HepG2 (cell line): ENCODE measurements around the gene SKIDA1. TPM values are rescaled to one million over a fixed set of nuclear protein-coding genes. Genes with fewer than 3 reads are reported as not detected.

Experiments used
- GABPB1 ChIP-seq: IDR thresholded peaks from 2 replicates; pipeline ENCODE4 v1.6.1; 2016; ENCODE audit warnings: mild to moderate bottlenecking, missing genetic modification reagents, moderate library complexity, missing compliant biosample characterization
- JUN ChIP-seq: sonication (generic); formaldehyde crosslinking; IDR thresholded peaks from 2 replicates; pipeline ENCODE4 v1.4.0; 2020; ENCODE audit warnings: mild to moderate bottlenecking, missing genetic modification reagents
- MEIS1 ChIP-seq: sonication (generic); formaldehyde crosslinking; IDR thresholded peaks from 2 replicates; pipeline ENCODE4 v1.9.0; 2021; ENCODE audit warnings: mild to moderate bottlenecking, missing genetic modification reagents, moderate library complexity, borderline replicate concordance
- MIER2 ChIP-seq: IDR thresholded peaks from 2 replicates; pipeline ENCODE4 v1.6.1; 2016; ENCODE audit warnings: missing biosample characterization, missing genetic modification reagents
- MTERF4 ChIP-seq: sonication (generic); formaldehyde crosslinking; IDR thresholded peaks from 2 replicates; pipeline ENCODE4 v1.8.0; 2023; ENCODE audit warnings: mild to moderate bottlenecking, missing genetic modification reagents
- NBN ChIP-seq: fragments of 450-650 bp; conservative IDR thresholded peaks from 2 replicates; pipeline ENCODE4 v1.6.1; 2017
- RAD21 ChIP-seq: fragments of 450-650 bp; formaldehyde crosslinking; IDR thresholded peaks from 2 replicates; pipeline ENCODE4 v1.5.0; 2020; ENCODE audit warnings: mild to moderate bottlenecking
- SPEN ChIP-seq: sonication (generic); formaldehyde crosslinking; IDR thresholded peaks from 2 replicates; pipeline ENCODE4 v1.5.1; 2020; ENCODE audit warnings: low read depth, mild to moderate bottlenecking, missing genetic modification reagents
- ZEB1 ChIP-seq: IDR thresholded peaks from 2 replicates; pipeline ENCODE4 v1.6.1; 2012; ENCODE audit warnings: mild to moderate bottlenecking, low read depth, inconsistent platforms; ENCODE audit not compliant: insufficient replicate concordance
- ZNF230 ChIP-seq: sonication (generic); formaldehyde crosslinking; IDR thresholded peaks from 2 replicates; pipeline ENCODE4 v1.4.0; 2020; ENCODE audit warnings: mild to moderate bottlenecking, missing genetic modification reagents
- ZNF263 ChIP-seq: sonication (generic); formaldehyde crosslinking; IDR thresholded peaks from 2 replicates; pipeline ENCODE4 v1.4.0; 2020; ENCODE audit warnings: missing genetic modification reagents
- ZNF280B ChIP-seq: sonication (generic); formaldehyde crosslinking; IDR thresholded peaks from 2 replicates; pipeline ENCODE4 v1.5.0; 2020; ENCODE audit warnings: missing genetic modification reagents, mild to moderate bottlenecking, borderline replicate concordance
- ZNF292 ChIP-seq: sonication (generic); formaldehyde crosslinking; IDR thresholded peaks from 2 replicates; pipeline ENCODE4 v1.8.1; 2022; ENCODE audit warnings: mild to moderate bottlenecking, low read depth, missing genetic modification reagents, borderline replicate concordance
- ZNF563 ChIP-seq: sonication (generic); formaldehyde crosslinking; IDR thresholded peaks from 2 replicates; pipeline ENCODE4 v1.8.0; 2022; ENCODE audit warnings: mild to moderate bottlenecking, moderate library complexity, missing genetic modification reagents
- ZNF564 ChIP-seq: sonication (generic); formaldehyde crosslinking; IDR thresholded peaks from 2 replicates; pipeline ENCODE4 v1.8.1; 2023; ENCODE audit warnings: mild to moderate bottlenecking, missing genetic modification reagents
- ZNF580 ChIP-seq: IDR thresholded peaks from 2 replicates; pipeline ENCODE4 v1.6.1; 2016; ENCODE audit warnings: low read depth, borderline replicate concordance
- ZNF597 ChIP-seq: sonication (generic); formaldehyde crosslinking; IDR thresholded peaks from 2 replicates; pipeline ENCODE4 v1.5.0; 2020; ENCODE audit warnings: missing genetic modification reagents
- ZNF687 ChIP-seq: sonication (generic); formaldehyde crosslinking; IDR thresholded peaks from 2 replicates; pipeline ENCODE4 v1.5.1; 2020; ENCODE audit warnings: mild to moderate bottlenecking, missing genetic modification reagents, moderate library complexity
- ZNF772 ChIP-seq: sonication (generic); formaldehyde crosslinking; IDR thresholded peaks from 2 replicates; pipeline ENCODE4 v1.5.0; 2020; ENCODE audit warnings: mild to moderate bottlenecking, missing genetic modification reagents
- polyA plus RNA-seq, 8 experiments: library from polyadenylated mRNA; depleted of rRNA in 3 of 8; stranded (reverse) in 7 of 8; unstranded in 1 of 8; fragments of >200 nt; fragmentation: Illumina TruSeq in 4 of 8; extraction: Trizol in 4 of 8; gene quantifications; 2 replicates each; pipeline versions ENCODE4 v1.2.1 to v1.2.3, GENCODE V29; 2011 to 2016; ENCODE audit warnings: low read depth in 4 of 8, missing spikeins in 1 of 8, mixed read lengths in 1 of 8; ENCODE audit not compliant: insufficient read depth in 1 of 8
- total RNA-seq, 5 experiments: library from RNA; depleted of rRNA; stranded (reverse); fragments of >200 nt; fragmentation: Illumina TruSeq; extraction: Trizol; gene quantifications; 2 replicates each; pipeline ENCODE4 v1.2.3, GENCODE V29; 2016; ENCODE audit warnings: low read depth in 1 of 5

The SKIDA1 gene
- total and polyA plus RNA-seq, 2 of the 13 experiments (the other 11 are each of a cell fraction or from before 2014, with no cell fraction given) = 0.73 to 1.5 TPM

- peak; percentile 55; the same call in 1 of the 2 replicates for TF ChIP-seq MTERF4
- TF ChIP-seq ZNF564 (CRISPR knock-in tag) = 0 out of 2 replicates have a peak, but pooled peaks have one; percentile 18
- peak; percentile 48; the same call in 1 of the 2 replicates for TF ChIP-seq ZNF563
- TF ChIP-seq ZNF263 (CRISPR knock-in tag) = peak; percentile 97
- peak; percentile 33; the same call in 1 of the 2 replicates for TF ChIP-seq GABPB1
- 0 out of 2 replicates have a peak, but pooled peaks have one; percentile 28 for TF ChIP-seq ZNF230 (CRISPR knock-in tag)
- TF ChIP-seq ZEB1 = peak; percentile 28
- no peak for TF ChIP-seq ZNF597 (CRISPR knock-in tag)
- TF ChIP-seq SPEN (CRISPR knock-in tag) = peak; percentile 63; the same call in 1 of the 2 replicates
- no peak for TF ChIP-seq NBN
- TF ChIP-seq MIER2 (CRISPR knock-in tag) = no peak
- peak; percentile 32; the same call in 1 of the 2 replicates for TF ChIP-seq MEIS1
- TF ChIP-seq ZNF580 = 0 out of 2 replicates have a peak, but pooled peaks have one; percentile 32
- TF ChIP-seq ZNF772 = peak; percentile 45; the same call in 1 of the 2 replicates
- 0 out of 2 replicates have a peak, but pooled peaks have one; percentile 23 for TF ChIP-seq JUN (CRISPR knock-in tag)
- TF ChIP-seq ZNF280B = peak; percentile 90
- peak; percentile 5 for TF ChIP-seq RAD21 (CRISPR knock-in tag)
- peak; percentile 86 for TF ChIP-seq ZNF687 (CRISPR knock-in tag)
- peak; percentile 92 for TF ChIP-seq ZNF292 (CRISPR knock-in tag)
These were observed 9.0 kb downstream of the SKIDA1 start (continued) for GRCh38 chr10:21516242-21517131.
